Effector memory CD4-positive, alpha-beta T cell (primary cell): Measurements from ENCODE around the gene POU2F1.
A peak's percentile ranks its signal among the peaks of the same experiment; 100 is the strongest.

Experiments
- DNase-seq, 3 donors: peaks; one replicate each; pipeline ENCODE4 v3.0.0-alpha.2; 2020
- H3K27ac ChIP-seq: 2 replicates; pipeline ENCODE4 v1.7.0; 2013; ENCODE audit warnings: mild to moderate bottlenecking, low read length, moderate library complexity; ENCODE audit not compliant: insufficient read depth, poor library complexity, severe bottlenecking
- H3K27me3 ChIP-seq: replicated peaks from 2 replicates; pipeline ENCODE4 v1.7.0; 2013; ENCODE audit warnings: mild to moderate bottlenecking, low read length; ENCODE audit not compliant: insufficient read depth, control insufficient read depth, poor library complexity, severe bottlenecking
- H3K36me3 ChIP-seq: 2 replicates; pipeline ENCODE4 v1.7.0; 2013; ENCODE audit warnings: mild to moderate bottlenecking, low read length, moderate library complexity; ENCODE audit not compliant: control insufficient read depth, insufficient read depth
- H3K4me1 ChIP-seq: 2 replicates; pipeline ENCODE4 v1.7.0; 2013; ENCODE audit warnings: low read length, mild to moderate bottlenecking; ENCODE audit not compliant: control insufficient read depth, insufficient read depth, poor library complexity, severe bottlenecking
- H3K4me3 ChIP-seq: 2 replicates; pipeline ENCODE4 v1.7.0; 2013; ENCODE audit warnings: low read length, low read depth, mild to moderate bottlenecking; ENCODE audit not compliant: insufficient read depth, poor library complexity, severe bottlenecking
- H3K9me3 ChIP-seq: 2 replicates; pipeline ENCODE4 v1.7.0; 2013; ENCODE audit warnings: mild to moderate bottlenecking, low read length, moderate library complexity; ENCODE audit not compliant: control insufficient read depth

POU2F1 gene

DNA sequence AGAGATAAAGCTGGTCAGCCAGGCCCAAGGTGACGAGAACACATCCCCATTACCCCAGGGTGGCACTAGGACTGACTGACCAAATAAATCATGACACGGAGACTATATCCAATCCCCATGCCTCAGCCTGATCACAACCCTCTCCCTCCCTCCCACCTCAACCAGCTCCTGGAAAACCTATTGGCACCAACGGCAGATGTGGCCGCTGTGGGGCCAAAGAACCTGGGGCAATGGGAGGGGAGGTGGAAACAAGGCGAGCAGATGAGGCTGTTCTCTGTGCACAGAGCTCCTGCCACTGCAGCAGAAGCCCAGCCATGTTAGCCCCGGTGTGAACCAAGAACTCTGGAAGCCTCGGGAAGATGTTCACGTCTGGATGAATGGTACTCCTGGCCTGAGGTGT is 220.1 kb downstream of the POU2F1 start:
- Histone ChIP-seq H3K4me3 (no peak overlapping the region), H3K4me1 (peaks cover 42% of the 10 kb centered on the region), H3K9me3 (no peaks in the 10 kb centered on the region), H3K27me3 (no peaks in the 10 kb centered on the region), H3K36me3 (peaks cover 64% of the 10 kb centered on the region), H3K27ac (no peak overlapping the region)
- no peak for DNase-seq

DNA sequence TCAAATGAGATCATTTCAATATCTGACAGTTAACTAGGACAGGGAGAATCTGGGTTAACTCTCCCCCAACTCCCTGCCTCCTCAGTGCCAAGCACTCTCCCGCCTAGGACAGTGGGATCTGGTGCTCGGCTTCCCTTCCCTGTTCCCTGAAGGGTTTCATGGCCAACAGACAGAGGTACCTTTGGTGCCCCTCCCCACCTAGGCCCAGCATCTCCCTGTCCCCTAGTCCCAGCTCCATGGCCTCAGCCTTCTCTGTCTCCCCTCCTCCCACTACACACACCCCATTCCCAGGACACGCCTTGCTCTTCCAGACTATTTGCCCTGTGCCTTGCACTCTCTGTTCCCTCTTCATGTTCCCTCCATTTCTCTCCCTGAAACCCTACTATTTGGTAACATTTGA is 220.5 kb downstream of the POU2F1 start:
- Histone ChIP-seq H3K36me3 (peaks cover 59% of the 10 kb centered on the region), H3K27ac (no peak overlapping the region), H3K4me1 (peaks cover 46% of the 10 kb centered on the region), H3K4me3 (no peak overlapping the region), H3K9me3 (no peaks in the 10 kb centered on the region), H3K27me3 (no peaks in the 10 kb centered on the region)
- no peak for DNase-seq

DNA sequence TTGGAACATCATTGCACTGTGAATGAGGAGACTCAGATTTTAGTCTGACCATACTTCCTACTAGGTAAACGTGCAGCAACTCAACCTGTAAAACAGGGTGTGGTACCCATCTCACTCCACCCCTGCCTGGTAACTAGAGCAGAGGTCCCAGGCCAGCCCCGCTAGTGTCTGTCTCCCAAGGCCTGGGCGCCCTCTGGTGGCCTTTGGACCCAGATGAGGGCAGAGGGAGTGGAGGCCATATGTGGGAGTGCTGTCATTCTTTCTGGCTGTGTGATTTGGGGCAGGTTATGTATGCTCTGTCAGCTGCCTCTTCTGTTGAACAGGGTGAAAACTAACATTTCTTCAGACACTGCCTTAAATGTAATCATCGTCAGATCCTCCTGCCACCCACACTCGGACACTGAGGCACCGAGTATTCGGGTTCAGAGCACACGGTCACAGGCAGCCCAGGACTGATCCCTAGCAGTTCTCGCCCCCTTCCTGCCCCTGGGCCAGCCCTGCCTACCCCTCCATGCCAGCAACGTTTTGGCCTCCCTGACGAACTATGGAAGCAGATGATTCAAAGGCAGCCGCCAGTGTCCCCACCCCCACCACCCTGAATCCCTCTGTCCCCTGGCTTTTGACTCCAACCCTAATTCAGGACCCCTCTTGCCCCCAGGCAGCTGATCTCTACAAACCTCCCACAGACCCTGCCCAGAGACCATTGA is 221.6 kb downstream of the POU2F1 start:
- peak; percentile 67 to 76 (median 70) for DNase-seq

DNA sequence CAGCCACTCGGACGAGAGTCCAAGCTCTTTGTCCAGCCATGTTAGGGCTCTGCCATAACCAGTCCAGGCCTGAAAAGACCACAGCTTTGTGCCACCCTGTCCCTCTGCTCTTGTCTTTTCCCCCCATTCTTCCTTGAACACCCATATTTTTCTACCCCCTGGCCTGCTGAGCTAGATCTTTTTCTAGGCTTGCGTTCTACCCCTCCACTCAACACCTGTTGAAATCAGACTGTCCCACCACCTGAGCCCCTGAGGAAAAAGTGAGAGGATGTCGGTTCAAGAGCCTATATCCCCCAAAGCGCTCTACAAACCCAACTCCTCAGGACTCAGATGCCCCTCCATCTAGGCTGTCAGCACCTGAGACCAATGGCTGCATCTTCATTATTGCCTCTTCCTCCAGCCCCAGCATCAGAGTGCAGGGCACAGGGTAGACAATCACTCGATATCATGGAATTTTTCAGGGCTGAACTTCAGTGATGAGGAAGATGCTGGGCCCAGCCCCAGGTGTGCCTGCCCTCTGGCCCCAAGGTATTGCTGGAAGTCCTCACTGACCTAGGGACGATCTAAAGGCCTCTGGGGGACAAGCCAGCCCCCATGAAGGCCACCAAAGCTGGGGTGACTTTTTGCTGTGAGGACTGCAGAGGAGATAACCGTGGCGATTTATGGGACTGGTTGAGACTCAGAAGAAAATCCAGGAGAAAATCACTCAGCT is 222.3 kb downstream of the POU2F1 start:
- no peak overlapping the region for H3K4me3 ChIP-seq
- peaks cover 44% of the 10 kb centered on the region for H3K36me3 ChIP-seq
- peaks cover 57% of the 10 kb centered on the region for H3K4me1 ChIP-seq
- no peaks in the 10 kb centered on the region for H3K27me3 ChIP-seq
- DNase-seq, result no peak
- H3K27ac ChIP-seq, result peak overlapping the region; percentile 30
- no peaks in the 10 kb centered on the region for H3K9me3 ChIP-seq

More for the DNA sequence above, 221.6 kb downstream of the POU2F1 start:
- Histone ChIP-seq H3K36me3 (peaks cover 50% of the 10 kb centered on the region), H3K9me3 (no peaks in the 10 kb centered on the region), H3K4me3 (no peak overlapping the region), H3K27me3 (no peaks in the 10 kb centered on the region), H3K27ac (peak overlapping the region; percentile 27), H3K4me1 (peaks cover 57% of the 10 kb centered on the region)

DNA sequence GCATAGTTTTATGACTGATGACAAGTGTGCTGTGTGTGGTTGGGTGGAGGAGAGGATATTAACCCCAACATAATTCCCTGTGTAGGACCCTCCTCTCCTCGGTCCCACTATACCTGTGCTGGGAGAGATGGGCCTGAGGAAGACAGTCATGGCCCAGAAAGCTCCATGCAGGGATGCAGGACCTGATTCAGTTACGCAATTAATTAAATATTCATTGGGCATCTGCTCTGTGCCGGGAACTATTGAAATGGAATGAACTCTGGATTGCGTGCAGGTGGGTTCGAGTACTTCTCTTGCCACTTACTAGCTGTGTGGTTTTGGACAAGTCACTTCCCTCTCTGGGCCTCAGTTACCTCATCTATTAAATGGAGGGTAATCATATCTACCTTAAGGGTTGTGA is 223.1 kb downstream of the POU2F1 start:
- Histone ChIP-seq H3K4me1 (peaks cover 57% of the 10 kb centered on the region), H3K36me3 (peaks cover 37% of the 10 kb centered on the region), H3K27ac (peak overlapping the region; percentile 30)

DNA sequence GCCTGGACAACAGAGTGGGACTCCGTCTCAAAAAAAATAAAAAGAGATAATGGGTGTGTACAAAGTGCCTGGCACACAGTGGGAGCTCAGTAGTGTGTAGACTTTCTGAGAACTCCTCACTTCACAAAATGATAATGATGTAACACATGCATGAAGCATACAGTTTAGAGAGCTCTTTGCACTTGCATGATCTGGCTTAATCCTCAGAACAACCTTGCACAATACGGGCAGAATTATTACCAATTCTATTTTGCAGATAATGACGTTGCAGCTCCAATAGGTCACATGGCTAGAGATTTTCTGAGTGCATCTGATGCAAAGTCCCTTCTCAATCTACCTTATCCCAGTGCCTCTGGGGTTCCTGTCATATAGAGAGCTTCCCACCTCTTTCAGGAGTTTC is 226.3 kb downstream of the POU2F1 start:
- H3K4me1 ChIP-seq, result peaks cover 50% of the 10 kb centered on the region
- no peaks in the 10 kb centered on the region for H3K9me3 ChIP-seq
- H3K36me3 ChIP-seq, result peaks cover 20% of the 10 kb centered on the region
- peak overlapping the region; percentile 7 for H3K4me3 ChIP-seq
- H3K27ac ChIP-seq, result peak overlapping the region; percentile 69
- no peak for DNase-seq
- H3K27me3 ChIP-seq, result no peaks in the 10 kb centered on the region

More for the DNA sequence above, 223.1 kb downstream of the POU2F1 start:
- H3K27me3 ChIP-seq, result no peaks in the 10 kb centered on the region
- no peaks in the 10 kb centered on the region for H3K9me3 ChIP-seq
- no peak for DNase-seq
- no peak overlapping the region for H3K4me3 ChIP-seq

DNA sequence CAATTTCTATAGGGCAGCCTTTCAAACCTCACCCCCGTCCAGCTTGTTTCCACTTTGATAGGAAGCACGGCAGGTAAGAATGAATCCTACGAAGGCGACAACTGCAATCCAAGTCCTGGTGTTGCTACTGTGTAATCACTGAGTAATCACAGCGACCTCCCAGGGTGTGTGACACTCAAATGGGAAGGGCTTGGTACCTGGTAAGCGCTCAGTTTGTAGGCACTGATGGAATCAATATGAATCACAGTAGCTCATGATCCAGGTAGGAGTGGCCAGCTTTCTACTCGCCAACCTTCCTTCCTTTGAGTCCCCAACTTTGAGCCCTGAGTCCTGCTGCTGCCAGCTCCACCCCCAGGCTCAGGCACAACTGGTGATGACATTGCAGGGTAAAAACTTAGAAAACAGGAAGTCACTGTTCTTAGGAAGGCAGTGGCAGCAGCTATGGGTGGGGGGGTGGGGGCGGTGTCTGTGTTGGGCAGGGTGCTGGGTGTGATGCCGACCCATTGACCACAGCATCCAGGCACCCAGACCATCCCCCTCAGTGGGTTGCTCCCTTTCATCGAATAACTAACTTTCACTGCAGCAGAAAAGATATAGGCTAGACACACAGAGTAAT is 226.9 kb downstream of the POU2F1 start:
- DNase-seq, result peak; percentile 47 to 73 (median 61)
- Histone ChIP-seq H3K27ac (peak overlapping the region; percentile 69), H3K4me3 (peak overlapping the region; percentile 7), H3K27me3 (no peaks in the 10 kb centered on the region), H3K4me1 (peaks cover 48% of the 10 kb centered on the region), H3K9me3 (no peaks in the 10 kb centered on the region), H3K36me3 (peaks cover 20% of the 10 kb centered on the region)

DNA sequence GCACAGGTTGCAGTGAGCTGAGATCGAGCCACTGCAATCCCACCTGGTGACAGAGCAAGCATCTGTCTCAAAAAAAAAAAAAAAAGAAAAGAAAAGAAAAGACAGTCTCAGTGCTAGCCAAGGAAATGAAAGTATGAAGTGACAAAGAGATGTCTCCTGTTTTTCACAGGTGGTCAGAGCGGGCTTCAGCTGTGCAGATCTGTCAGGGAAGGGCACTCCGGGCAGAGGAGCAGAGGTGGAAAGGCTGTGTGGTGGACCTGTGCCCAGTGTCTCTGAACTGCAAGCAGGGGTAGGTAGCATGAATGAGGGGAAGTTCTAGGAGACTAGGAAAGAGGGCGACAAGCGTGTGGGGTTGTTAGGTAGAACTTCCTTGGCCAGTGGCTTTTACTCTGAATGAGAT is 230.2 kb downstream of the POU2F1 start:
- no peak for DNase-seq
- no peaks in the 10 kb centered on the region for H3K27me3 ChIP-seq
- H3K9me3 ChIP-seq, result no peaks in the 10 kb centered on the region
- H3K4me3 ChIP-seq, result no peak overlapping the region
- peaks cover 59% of the 10 kb centered on the region for H3K4me1 ChIP-seq
- H3K27ac ChIP-seq, result peak overlapping the region; percentile 67
- no peaks in the 10 kb centered on the region for H3K36me3 ChIP-seq

DNA sequence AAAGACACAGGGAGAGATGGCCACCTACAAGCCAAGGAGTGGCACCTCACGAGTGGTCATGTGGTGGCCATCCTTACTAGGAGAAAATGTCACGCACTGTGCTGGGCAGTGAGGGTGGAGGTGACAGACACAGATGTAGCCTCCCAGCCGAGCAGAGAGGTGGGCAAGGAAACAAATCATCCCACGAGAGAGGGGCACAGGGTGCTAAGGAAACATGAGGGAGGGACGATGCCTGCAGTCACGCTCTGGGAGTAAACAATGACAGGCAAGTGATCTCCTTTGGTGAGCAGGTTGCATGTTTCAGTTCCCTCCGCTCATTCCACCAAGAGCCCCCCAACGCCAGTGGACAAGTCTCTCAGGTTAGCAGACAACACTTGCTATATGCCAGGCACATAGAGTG is 231.8 kb downstream of the POU2F1 start:
- H3K36me3 ChIP-seq, result no peaks in the 10 kb centered on the region
- H3K4me1 ChIP-seq, result peaks cover 58% of the 10 kb centered on the region
- H3K27me3 ChIP-seq, result no peaks in the 10 kb centered on the region
- no peak overlapping the region for H3K4me3 ChIP-seq
- no peaks in the 10 kb centered on the region for H3K9me3 ChIP-seq
- H3K27ac ChIP-seq, result peak overlapping the region; percentile 34
- DNase-seq, result no peak

DNA sequence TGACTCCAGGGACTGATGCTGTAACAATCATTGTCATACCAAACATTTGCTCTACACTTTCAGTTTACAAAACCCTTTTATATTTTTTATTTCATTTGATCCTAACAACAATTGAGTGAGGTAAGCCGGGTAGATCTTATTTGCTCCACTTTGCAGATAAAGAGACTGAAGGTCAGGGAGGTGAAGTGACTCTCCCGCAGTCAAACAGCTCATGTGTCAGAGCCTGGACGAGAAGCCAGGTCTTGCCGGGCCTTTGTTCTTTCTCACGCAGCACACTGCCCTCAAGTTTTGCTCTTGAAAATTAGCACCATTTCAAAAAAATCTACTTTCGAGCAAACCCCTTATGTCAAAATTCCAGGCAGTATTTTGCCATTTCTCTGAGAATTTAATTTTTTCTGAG is 232.4 kb downstream of the POU2F1 start:
- peak overlapping the region; percentile 99 for H3K27ac ChIP-seq
- no peak for DNase-seq
- no peak overlapping the region for H3K4me3 ChIP-seq

More for the DNA sequence above, 232.4 kb downstream of the POU2F1 start:
- Histone ChIP-seq H3K4me1 (peaks cover 60% of the 10 kb centered on the region), H3K9me3 (no peaks in the 10 kb centered on the region), H3K36me3 (peaks cover 1% of the 10 kb centered on the region), H3K27me3 (no peaks in the 10 kb centered on the region)
